K562 (cell line): ENCODE data around the gene PRKACG. TPM values are rescaled to one million over a fixed set of nuclear protein-coding genes. Genes with fewer than 3 reads are reported as not detected.

Experiments used
- FIP1L1 ChIP-seq: fragments of 200-400 bp; formaldehyde crosslinking; IDR thresholded peaks from 2 replicates; pipeline ENCODE4 v1.6.1; 2018; ENCODE audit warnings: mild to moderate bottlenecking, low read depth, low read length; ENCODE audit not compliant: poor library complexity, severe bottlenecking
- MYNN ChIP-seq, 2 experiments: sonication (generic); formaldehyde crosslinking in 1 of 2; IDR thresholded peaks; 2 replicates each; pipeline versions ENCODE4 v1.5.0 to v1.6.1; 2016 to 2020; ENCODE audit warnings: antibody characterized with exemption in 1 of 2, missing genetic modification reagents in 1 of 2
- SIN3A ChIP-seq, 2 experiments: fragments of 150-350 bp in 1 of 2; IDR thresholded peaks; 2 replicates each; pipeline ENCODE4 v1.6.1; 2011 to 2016; ENCODE audit warnings: borderline replicate concordance in 2 of 2, low read depth in 2 of 2, low read length in 2 of 2, mild to moderate bottlenecking in 2 of 2, moderate library complexity in 2 of 2; ENCODE audit not compliant: control insufficient read depth in 1 of 2
- ZBTB40 ChIP-seq, 2 experiments: fragments of 450-650 bp in 1 of 2; sonication (generic) in 1 of 2; formaldehyde crosslinking in 1 of 2; IDR thresholded peaks; 2 replicates each; pipeline versions ENCODE4 v1.7.1 to v1.9.0; 2016 to 2022; ENCODE audit warnings: inconsistent platforms in 1 of 2, mild to moderate bottlenecking in 1 of 2, missing genetic modification reagents in 1 of 2
- ZNF395 ChIP-seq: fragments of 200-800 bp; sonication (Bioruptor generic); IDR thresholded peaks from 2 replicates; pipeline ENCODE4 v1.6.1; 2017; ENCODE audit warnings: missing genetic modification characterization, missing compliant biosample characterization
- polyA plus RNA-seq, 8 experiments: library from polyadenylated mRNA; depleted of rRNA in 4 of 8; stranded (reverse) in 5 of 8; unstranded in 3 of 8; fragments of >200 nt; fragmentation: Nextera tagmentation in 2 of 8; fragmentation: Illumina TruSeq in 1 of 8; extraction: Ambion mirVana in 2 of 8; extraction: Trizol in 1 of 8; gene quantifications; 2 replicates each; pipeline versions ENCODE4 v1.2.1 to v1.2.3, GENCODE V29; 2011 to 2014; ENCODE audit warnings: inconsistent platforms in 1 of 8, missing spikeins in 1 of 8
- total RNA-seq, 7 experiments: library from RNA; depleted of rRNA in 6 of 7; stranded (reverse); fragments of >200 nt in 6 of 7; fragmentation: Illumina TruSeq in 2 of 7; extraction: Trizol in 2 of 7; gene quantifications; 2 replicates each; pipeline versions ENCODE4 v1.2.1 to v1.2.3, GENCODE V29; 2011 to 2021; ENCODE audit warnings: low replicate concordance in 1 of 7
- TF ChIP-seq, protein P1 (sequence below): fragments of 450-650 bp; formaldehyde crosslinking; IDR thresholded peaks from 2 replicates; pipeline ENCODE4 v1.4.0; 2020; ENCODE audit warnings: mild to moderate bottlenecking, moderate library complexity
- TF ChIP-seq, protein P2 (sequence below): IDR thresholded peaks from 2 replicates; pipeline ENCODE4 v1.6.1; 2012; ENCODE audit warnings: low read depth, low read length, improper control_type of control experiment, borderline replicate concordance

PRKACG gene
- total and polyA plus RNA-seq, 9 of the 15 experiments (the other 6 are each of a cell fraction or from before 2014, with no cell fraction given), result not detected

DNA sequence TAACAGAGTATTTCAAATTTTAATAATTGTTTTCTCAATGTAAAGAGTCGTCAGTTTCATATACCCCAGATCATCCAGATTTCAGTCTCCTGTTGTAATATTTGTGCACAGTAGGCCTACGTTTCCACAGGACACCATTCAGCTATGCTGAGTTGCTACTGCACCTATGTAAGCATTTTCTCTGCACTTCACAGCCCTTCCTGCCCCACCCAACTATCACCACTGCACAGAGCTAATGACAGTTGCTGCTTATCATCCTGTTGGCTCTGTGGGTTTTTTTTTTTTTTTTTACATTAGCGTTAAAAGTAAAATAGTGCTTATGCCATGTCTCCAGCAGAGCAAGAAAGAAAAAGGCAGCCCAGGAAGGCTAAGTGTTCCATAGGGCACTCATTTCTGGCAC is 5.9 kb upstream of the PRKACG start (continued):
- no peak for TF ChIP-seq FIP1L1
- TF ChIP-seq, protein P1, sequence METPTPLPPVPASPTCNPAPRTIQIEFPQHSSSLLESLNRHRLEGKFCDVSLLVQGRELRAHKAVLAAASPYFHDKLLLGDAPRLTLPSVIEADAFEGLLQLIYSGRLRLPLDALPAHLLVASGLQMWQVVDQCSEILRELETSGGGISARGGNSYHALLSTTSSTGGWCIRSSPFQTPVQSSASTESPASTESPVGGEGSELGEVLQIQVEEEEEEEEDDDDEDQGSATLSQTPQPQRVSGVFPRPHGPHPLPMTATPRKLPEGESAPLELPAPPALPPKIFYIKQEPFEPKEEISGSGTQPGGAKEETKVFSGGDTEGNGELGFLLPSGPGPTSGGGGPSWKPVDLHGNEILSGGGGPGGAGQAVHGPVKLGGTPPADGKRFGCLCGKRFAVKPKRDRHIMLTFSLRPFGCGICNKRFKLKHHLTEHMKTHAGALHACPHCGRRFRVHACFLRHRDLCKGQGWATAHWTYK (CRISPR knock-in tag), result no peak
- TF ChIP-seq MYNN (IDR thresholded peaks at IDR 0.05), result no peak
- TF ChIP-seq MYNN (CRISPR knock-in tag; IDR thresholded peaks at IDR 0.05), result no peak
- TF ChIP-seq ZNF395 (CRISPR knock-in tag), result peak; percentile 68; the same call in 1 of the 2 replicates
- TF ChIP-seq ZBTB40 (IDR thresholded peaks at IDR 0.05), result no peak
- no peak for TF ChIP-seq ZBTB40 (CRISPR knock-in tag; IDR thresholded peaks at IDR 0.05)
- no peak for TF ChIP-seq SIN3A (IDR thresholded peaks at IDR 0.05; ENCODE audit: borderline replicate concordance in 2 of 2, control insufficient read depth in 1 of 2, low read depth in 2 of 2, low read length in 2 of 2)
- TF ChIP-seq, protein P2, sequence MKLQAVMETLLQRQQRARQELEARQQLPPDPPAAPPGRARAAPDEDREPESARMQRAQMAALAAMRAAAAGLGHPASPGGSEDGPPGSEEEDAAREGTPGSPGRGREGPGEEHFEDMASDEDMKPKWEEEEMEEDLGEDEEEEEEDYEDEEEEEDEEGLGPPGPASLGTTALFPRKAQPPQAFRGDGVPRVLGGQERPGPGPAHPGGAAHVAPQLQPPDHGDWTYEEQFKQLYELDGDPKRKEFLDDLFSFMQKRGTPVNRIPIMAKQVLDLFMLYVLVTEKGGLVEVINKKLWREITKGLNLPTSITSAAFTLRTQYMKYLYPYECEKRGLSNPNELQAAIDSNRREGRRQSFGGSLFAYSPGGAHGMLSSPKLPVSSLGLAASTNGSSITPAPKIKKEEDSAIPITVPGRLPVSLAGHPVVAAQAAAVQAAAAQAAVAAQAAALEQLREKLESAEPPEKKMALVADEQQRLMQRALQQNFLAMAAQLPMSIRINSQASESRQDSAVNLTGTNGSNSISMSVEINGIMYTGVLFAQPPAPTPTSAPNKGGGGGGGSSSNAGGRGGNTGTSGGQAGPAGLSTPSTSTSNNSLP, result no peak
